Erythroblast (primary cell): Measurements from ENCODE around the gene P2RY12.

Experiments used
- GATA1 ChIP-seq: IDR thresholded peaks from 2 replicates; pipeline ENCODE4 v1.6.1; 2011; ENCODE audit warnings: low read depth, mild to moderate bottlenecking, control low read depth, low read length, moderate library complexity
- POLR2A ChIP-seq: IDR thresholded peaks from 2 replicates; pipeline ENCODE4 v1.6.1; 2011; ENCODE audit warnings: mild to moderate bottlenecking, low read length

DNA sequence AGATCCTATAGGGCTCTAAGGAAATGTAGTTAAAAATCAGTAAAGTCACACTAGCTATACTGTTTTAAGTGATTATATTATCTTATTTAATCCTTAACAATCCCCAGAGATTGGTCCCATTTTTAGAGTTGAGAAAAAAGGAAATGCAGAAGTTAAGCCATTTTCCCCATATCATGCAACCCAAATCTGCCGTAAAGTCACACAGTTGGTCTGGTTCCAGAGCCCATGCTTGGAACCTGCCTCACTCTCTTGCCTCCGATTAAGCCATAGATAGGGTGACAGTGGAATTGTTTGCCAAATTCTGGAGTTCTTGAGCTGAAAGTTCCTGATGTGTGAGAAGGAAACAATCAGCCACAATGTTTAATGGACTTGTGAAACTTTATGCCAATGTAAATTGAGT, 52.9 kb downstream of the P2RY12 start:
- no peak for TF ChIP-seq POLR2A
- TF ChIP-seq GATA1: no peak
